ENCODE results near the gene LSM5.

LSM5 gene

GRCh38 chr7:32490127-32490796 lies at the start of gene LSM5:
Gene LSM5 (minus strand): TSS chr7:32490380. CDS start chr7:32490365, 15 bp downstream.
- peak; percentile 67 to 78 for DNase-seq (ENCODE audit: low read depth in 2 of 2)

DNA sequence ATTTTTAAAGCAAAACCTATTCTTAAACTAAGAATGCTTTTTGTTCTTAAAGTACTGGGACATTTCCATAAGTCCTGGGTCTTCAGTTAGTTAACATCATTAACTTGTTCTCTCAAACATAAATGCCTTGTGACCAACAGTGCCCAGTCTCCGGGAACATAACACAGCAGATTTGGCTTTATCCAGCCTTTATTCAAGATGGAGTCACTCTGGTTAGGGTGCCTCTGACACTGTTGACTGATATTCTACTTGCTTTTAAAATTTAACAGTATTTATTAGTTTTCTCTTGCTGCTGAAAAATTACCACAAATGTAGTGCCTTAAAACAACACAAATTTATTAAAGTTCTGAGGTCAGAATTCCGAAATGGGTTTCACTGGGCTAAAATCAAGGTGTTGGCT lies 49.2 kb upstream of the LSM5 start:
- DNase-seq (ENCODE audit: low read depth in 2 of 2): no peak

DNA sequence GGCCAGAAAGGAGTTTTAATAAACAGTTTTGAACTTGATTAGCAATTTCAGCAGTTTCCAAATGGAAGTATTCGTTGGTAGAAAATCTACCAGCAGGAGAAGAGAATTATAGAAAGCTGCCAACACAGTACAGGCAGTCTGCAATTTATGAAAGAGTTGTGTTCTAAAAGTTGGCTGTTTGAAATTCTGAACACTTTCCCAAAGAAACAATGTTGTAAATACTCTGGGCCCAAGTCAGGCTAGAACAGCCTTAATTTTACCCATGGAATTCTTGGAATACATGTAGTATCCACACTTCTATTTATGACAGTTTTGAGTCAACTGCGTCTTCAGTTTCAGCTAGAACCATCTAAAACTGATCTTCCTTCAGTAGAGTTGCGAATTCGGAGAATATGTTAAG lies 47.6 kb upstream of the LSM5 start:
- DNase-seq (ENCODE audit: low read depth in 2 of 2): no peak

DNA sequence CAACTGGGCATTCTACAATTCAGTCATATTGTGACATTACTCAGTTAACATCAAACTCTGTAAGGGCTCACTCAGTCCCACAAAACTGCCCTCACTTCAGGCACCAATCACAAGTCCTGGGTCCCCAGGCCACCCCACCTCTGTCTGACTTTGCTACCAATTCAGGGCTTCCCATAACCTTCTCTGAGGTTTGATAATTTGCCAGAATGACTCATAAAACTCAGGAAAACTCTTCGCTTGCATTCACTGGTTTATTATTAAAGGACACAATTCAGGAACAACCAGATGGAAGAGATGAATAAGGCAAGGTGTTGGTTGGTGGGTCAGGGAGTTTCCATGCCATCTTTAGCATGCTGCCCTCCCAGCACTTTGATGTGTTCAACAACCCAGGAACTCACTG lies 46.4 kb upstream of the LSM5 start:
- no peak for DNase-seq (ENCODE audit: low read depth in 2 of 2)

GRCh38 chr7:32536016-32536415 lies 45.8 kb upstream of the LSM5 start:
- no peak for DNase-seq (ENCODE audit: low read depth in 2 of 2)

- DNase-seq (ENCODE audit: low read depth in 2 of 2): no peak
Observed at GRCh38 chr7:32535162-32535702, 45.1 kb upstream of the LSM5 start.

DNA sequence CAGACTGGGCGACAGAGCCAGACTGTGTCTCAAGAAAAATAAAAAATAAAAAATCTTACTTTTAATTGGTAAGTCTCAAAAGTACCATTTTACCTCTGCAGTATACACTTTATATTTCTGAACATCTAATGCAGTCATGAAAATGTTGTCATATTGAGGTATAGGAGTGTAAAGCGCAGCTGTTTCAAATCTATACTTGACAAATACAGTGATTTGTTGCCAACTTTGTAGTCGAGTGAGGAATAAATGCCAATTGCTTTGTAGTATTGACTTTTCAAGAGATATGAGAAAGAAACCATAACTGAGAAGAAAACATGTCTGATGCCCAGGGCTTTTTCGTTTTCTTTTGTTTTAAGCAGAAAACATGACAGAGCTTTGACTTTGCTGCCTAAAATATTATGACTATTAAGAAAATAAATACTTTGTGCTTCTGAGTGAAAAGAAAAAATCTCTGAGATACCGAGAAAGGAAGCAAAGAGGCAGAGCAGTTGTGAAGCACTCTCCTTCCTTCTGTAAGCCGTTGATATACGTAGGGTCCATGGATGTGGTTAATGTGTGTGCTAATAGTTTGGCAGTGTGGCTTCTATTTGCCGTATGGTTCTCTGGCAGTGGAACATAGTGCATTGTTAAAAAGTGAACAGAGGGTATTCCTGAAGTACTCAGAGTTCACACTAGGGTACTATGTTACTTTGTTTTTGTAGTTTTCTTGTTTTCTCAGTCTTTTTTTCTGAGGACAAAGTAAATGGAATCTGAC lies 43.3 kb upstream of the LSM5 start:
- no peak for DNase-seq (ENCODE audit: low read depth in 2 of 2)

DNA sequence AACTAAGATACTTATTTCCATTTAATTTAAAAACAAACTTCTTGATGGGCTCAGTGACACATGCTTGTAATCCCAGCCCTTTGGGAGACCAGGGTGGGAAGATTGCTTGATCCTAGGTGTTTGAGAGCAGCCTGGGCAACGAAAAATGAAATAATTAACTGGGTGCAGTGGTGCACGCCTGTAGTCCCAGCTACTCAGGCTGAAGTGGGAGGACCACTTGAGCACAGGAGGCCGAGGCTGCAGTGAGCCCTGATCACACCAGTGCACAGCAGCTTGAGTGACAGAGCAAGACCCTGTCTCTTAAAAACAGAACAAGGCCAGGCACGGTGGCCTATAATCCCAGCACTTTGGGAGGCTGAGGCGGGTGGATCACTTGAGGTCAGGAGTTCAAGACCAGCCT lies 42.5 kb upstream of the LSM5 start:
- no peak for DNase-seq (ENCODE audit: low read depth in 2 of 2)

GRCh38 chr7:32532086-32532485 lies 41.9 kb upstream of the LSM5 start:
- DNase-seq (ENCODE audit: low read depth in 2 of 2): no peak

DNA sequence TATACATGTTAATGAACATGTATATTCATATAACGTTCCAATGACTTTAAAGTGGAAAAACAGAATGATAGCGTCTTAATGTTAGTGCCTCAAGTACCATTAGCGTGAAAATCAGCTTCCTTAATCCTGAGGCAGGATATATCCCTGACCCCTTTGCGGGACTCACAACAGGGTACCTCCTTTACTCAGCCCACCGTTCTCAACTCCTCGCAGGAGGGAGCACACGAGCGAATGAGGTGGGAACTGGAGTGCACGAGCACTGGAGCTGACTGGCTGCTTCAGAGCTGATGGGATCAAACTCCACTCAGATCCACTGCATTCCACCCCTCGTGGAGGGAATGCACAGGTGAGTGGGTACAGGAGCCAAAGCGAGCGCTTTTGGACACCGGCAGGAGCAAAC lies 41.2 kb upstream of the LSM5 start:
- DNase-seq (ENCODE audit: low read depth in 2 of 2): no peak

- no peak for DNase-seq (ENCODE audit: low read depth in 2 of 2)
Observed at GRCh38 chr7:32525839-32526238, 35.7 kb upstream of the LSM5 start.

DNA sequence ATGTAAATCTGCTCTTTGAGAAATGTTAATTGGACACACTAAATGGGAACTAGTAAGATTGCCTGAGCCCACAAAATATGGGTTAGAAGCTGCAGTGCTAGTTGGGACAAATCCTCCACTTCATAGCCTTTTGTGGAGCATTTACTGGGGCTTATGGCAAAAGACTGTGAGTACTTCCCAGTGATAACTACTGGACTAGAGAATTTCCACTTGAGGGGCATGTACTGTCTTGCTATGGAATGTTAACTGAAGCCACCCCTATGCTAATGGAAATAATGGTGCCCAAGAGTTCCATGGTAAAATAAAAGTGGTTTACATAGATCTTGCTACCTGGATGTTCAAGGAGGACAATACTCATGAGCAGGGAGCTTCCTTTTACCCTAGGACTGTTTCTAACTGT lies 34.5 kb upstream of the LSM5 start:
- no peak for DNase-seq (ENCODE audit: low read depth in 2 of 2)

GRCh38 chr7:32522746-32523530 lies 32.8 kb upstream of the LSM5 start:
- DNase-seq (ENCODE audit: low read depth in 2 of 2): no peak

- no peak for DNase-seq (ENCODE audit: low read depth in 2 of 2)
Observed at GRCh38 chr7:32519763-32520162, 29.6 kb upstream of the LSM5 start.

DNA sequence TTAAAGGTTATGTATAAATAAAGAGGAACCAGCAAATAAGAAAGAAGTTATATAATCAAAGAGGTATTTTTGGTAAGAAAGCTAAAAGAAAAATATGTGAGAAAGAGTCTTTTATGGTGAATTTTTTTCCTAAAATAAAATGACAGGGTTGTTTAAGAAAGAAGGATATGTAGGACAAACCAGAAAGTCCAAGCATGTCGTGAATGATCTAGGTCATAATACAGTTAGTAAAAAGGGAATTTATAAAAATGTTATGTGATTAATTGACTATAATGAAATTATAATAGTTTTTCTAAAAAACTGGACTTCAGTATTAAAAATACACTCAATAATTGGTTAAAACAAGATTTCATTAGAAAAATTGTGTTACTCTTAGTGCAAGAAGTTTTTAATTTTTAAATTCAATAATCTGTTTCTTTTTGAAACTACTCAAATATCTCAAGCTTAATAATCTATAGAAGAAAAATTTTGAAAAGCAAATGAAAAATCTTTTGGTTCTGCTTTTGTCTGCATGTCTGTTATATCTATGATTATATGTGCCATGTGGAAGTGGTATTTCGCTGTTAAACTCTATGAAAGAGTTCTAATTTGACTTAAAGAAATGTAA lies 28.5 kb upstream of the LSM5 start:
- no peak for DNase-seq (ENCODE audit: low read depth in 2 of 2)

GRCh38 chr7:32516551-32517100 lies 26.4 kb upstream of the LSM5 start:
- DNase-seq (ENCODE audit: low read depth in 2 of 2): no peak

DNA sequence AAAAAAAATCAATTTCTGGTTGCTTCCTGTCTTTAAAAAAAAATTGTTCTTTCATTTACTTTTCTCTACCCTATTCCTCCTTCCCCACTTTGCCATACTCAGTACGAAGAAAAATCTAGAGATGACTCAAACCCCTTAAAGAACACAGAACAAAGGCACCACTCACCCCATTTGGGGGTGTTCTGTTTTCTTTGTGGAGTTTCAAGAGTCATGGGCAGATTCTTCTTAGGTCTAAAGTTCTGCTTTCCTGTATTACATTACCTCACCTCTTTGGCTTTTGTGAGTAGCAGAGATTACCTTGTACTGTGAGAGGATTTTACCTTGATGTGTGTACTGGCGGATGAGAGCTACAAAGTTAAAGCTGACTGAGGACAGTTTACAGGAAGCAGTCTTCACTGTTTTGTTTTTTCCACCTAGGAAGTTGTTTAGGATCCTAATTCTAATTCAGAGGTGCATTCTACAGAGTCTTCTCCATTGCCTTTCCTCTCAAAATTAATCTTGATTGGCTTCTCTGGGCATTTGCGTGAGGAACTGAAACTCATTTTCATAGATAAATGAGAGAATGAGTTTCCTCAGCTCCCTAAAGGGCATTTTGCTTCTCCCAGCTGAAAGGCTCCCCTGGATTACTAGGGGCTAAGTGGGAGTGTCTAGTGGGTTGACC lies 25.8 kb upstream of the LSM5 start:
- no peak for DNase-seq (ENCODE audit: low read depth in 2 of 2)

- no peak for DNase-seq (ENCODE audit: low read depth in 2 of 2)
Observed at GRCh38 chr7:32513210-32513609, 23.0 kb upstream of the LSM5 start.

DNA sequence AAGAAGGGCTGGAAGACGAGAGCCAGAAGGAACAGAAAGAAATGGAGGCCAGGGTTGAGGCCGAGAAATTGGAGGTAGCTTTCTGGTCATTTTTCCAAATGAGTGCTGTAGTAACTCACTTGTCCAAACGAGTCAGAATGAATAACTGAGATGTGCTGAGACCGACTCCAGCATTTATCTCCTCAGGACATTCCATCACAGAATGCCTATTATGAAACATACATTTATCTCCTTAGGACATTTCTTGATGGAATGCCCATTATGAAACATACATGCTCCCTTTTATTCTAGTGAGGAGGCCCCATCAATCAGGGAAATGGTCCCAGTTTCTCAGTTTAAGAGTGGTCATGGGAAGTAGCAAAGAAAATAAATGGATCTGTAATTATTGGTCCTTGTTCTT lies 21.6 kb upstream of the LSM5 start:
- no peak for DNase-seq (ENCODE audit: low read depth in 2 of 2)

DNA sequence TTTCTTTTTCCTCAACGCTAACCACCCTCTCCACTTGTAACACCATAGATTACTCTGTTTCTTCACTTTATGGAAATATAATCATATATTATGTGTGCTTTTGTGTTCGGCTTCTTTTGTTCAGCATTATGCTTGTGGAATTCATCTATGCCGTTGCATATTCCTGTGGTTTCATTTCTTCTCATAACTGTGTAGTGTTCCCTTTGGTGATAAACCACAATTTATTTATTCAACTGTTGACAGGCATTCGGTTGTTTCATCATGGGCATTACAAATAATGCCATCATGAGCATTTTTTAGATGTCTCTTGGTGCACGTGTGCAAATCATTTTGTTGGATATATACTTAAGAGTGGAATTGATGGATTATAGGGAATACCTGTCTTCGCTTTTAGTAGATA lies 17.2 kb upstream of the LSM5 start:
- DNase-seq (ENCODE audit: low read depth in 2 of 2): no peak
